ENCODE results near the gene NCOA1.
"Not testable (repeated sequence)": the region's sequence is repeated elsewhere in the genome, so short reads cannot be mapped to it uniquely, and the experiment has no call there.

The NCOA1 gene

DNA sequence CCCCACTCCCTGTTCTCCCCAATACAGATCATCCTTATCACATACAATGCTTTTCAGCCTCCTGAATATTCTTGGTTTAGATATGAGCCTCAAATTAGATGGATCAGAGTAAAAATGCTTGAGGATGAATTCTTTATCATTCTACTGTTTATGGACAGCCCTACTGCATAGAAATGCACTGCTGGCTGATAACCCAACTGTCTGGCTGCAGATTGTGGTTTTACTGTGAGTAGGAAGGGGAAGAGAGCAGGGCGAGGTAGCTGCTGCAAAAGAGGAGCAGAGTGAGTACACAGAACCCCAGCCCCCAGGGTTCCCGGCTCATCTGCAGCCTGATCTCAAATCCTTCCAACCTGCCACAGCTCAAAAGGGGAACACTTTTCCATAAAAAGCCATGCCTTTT is 29.4 kb upstream of the NCOA1 start:
- in situ Hi-C loops (cut with HindIII; ENCODE audit: low pct_ligation_motif_present, low sequenced_read_pairs): no loop called here
- no peak overlapping the region for H3K4me3 ChIP-seq (ENCODE audit: low read depth, low read length)
- no peaks in the 10 kb centered on the region for H3K27me3 ChIP-seq (replicated peaks)
- no peak overlapping the region for H3K27ac ChIP-seq
- no peak for DNase-seq
- TF ChIP-seq, protein P1, sequence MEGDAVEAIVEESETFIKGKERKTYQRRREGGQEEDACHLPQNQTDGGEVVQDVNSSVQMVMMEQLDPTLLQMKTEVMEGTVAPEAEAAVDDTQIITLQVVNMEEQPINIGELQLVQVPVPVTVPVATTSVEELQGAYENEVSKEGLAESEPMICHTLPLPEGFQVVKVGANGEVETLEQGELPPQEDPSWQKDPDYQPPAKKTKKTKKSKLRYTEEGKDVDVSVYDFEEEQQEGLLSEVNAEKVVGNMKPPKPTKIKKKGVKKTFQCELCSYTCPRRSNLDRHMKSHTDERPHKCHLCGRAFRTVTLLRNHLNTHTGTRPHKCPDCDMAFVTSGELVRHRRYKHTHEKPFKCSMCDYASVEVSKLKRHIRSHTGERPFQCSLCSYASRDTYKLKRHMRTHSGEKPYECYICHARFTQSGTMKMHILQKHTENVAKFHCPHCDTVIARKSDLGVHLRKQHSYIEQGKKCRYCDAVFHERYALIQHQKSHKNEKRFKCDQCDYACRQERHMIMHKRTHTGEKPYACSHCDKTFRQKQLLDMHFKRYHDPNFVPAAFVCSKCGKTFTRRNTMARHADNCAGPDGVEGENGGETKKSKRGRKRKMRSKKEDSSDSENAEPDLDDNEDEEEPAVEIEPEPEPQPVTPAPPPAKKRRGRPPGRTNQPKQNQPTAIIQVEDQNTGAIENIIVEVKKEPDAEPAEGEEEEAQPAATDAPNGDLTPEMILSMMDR (IDR thresholded peaks at IDR 0.05; ENCODE audit: low read depth, low read length, missing control alignments): no peak
- no peaks in the 10 kb centered on the region for H3K36me3 ChIP-seq (replicated peaks)

DNA sequence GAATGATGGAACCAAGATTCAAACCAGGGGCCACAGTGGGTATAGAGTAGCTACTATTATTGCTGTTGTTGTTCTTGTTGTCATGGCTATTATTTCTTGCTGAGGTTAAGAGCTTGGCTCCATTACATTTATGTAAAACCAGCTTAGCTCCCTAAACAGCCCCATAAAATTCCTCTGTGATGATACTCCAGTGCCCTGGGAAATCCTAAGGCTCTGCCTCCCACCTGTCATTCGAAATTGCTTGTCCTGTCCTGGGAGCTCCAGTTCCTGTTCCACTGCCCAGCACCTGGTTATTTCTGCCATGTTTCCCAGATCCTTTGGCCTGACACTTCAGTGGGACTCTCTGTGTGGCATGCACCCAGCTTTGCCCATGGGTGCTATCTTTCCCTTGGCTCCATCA is 27.8 kb upstream of the NCOA1 start:
- H3K36me3 ChIP-seq (replicated peaks): no peaks in the 10 kb centered on the region
- in situ Hi-C loops (cut with HindIII; ENCODE audit: low pct_ligation_motif_present, low sequenced_read_pairs): no loop called here
- TF ChIP-seq, protein P1 (IDR thresholded peaks at IDR 0.05; ENCODE audit: low read depth, low read length, missing control alignments): no peak
- no peak for DNase-seq
- no peaks in the 10 kb centered on the region for H3K27me3 ChIP-seq (replicated peaks)
- H3K4me3 ChIP-seq (ENCODE audit: low read depth, low read length): no peak overlapping the region
- no peak overlapping the region for H3K27ac ChIP-seq

DNA sequence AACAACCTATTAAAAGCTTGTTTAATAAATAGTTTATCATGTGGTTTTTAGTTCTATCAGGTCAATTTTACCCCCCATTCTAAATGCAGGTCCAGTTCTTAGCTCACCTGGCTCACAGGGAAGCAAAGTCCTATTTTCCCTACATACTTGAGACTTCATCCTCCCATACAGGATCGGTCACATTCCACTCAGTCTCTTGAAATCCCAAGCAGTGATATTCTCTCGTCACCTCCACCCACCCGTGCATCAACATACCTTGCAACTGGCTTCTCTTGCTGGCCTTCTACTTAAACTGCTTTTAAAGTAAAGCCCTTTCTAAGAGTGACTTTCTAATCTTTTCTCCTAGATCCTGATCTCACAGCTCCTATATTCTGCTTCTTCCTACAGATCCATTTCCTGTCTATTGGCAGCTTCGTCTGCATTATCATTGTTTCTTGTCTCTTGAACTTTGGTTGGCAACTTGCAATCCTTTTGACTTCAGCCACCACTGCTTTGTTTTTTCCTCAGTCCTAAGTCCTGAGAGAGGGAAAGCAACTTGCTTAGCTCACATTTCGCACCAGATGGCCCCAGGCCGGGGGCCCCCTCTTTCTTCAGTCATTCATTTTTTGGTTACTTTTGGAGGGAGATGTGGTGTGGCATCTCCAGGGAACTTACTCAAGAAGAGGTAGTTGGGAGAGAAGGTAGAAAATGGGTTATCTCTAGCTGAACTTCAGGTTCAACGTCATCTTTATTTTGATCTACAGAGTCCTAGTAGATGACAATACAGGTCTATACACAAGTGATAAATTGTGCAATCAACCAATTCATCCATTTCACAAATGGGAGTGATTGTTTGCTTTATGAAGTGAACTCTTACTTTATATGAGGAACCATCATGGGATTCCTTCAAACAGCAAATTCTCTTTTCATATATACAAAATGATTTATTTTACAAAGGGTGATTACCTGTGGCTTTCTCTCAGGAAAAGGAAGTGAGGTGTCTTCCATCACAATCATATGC is 23.9 kb upstream of the NCOA1 start:
- Histone ChIP-seq H3K36me3 (replicated peaks) (no peaks in the 10 kb centered on the region), H3K27ac (no peak overlapping the region), H3K4me3 (ENCODE audit: low read depth, low read length) (no peak overlapping the region), H3K27me3 (replicated peaks) (no peaks in the 10 kb centered on the region)
- in situ Hi-C loops (cut with HindIII; ENCODE audit: low pct_ligation_motif_present, low sequenced_read_pairs): no loop called here
- TF ChIP-seq, protein P1 (IDR thresholded peaks at IDR 0.05; ENCODE audit: low read depth, low read length, missing control alignments): no peak
- no peak for DNase-seq

DNA sequence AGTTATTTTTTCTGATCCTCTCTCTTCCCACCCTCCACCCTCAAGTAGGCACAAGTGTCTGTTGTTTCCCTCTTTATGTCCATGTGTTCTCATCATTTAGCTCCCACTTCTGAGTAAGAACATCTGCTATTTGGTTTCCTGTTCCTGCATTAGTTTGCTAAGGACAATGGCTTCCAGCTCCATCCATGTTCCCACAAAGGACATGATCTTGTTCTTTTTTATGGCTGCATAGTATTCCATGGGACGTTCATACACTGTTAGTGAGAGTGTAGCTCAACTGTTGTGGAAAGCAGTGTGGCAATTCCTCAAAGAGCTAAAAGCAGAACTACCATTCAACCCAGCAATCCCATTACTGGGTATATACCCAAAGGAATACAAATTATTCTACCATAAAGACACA is 22.6 kb upstream of the NCOA1 start:
- H3K27me3 ChIP-seq (replicated peaks); DNase-seq; H3K27ac ChIP-seq; in situ Hi-C loops (cut with HindIII; ENCODE audit: low pct_ligation_motif_present, low sequenced_read_pairs); H3K36me3 ChIP-seq (replicated peaks); H3K4me3 ChIP-seq (ENCODE audit: low read depth, low read length): not testable (repeated sequence)

DNA sequence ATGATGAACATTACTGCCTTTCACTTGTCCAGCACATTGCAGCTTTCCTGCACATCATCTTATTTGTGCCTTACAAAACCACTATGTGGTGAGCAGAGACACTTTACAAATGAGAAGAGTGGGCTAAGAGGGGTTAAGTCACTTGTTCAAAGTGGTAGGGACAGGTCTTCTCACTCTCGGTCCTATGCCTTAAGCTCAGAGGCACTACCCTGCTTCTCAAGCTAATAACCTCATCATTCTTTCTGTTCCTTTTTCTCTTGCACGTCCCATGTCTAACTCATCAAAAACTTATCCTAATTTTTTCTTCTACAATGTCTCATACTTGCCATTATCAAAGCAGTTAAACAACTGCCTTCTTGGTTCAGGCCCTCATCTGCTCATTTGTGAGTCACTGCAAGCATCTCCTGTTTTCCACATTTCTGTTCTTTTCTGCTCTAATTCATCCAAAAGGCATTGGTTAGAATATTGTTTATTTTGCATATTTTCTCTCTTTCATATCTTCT is 21.9 kb upstream of the NCOA1 start:
- no peaks in the 10 kb centered on the region for H3K27me3 ChIP-seq (replicated peaks)
- H3K27ac ChIP-seq: no peak overlapping the region
- in situ Hi-C loops (cut with HindIII; ENCODE audit: low pct_ligation_motif_present, low sequenced_read_pairs): no loop called here
- H3K4me3 ChIP-seq (ENCODE audit: low read depth, low read length): no peak overlapping the region
- no peaks in the 10 kb centered on the region for H3K36me3 ChIP-seq (replicated peaks)
- TF ChIP-seq, protein P1 (IDR thresholded peaks at IDR 0.05; ENCODE audit: low read depth, low read length, missing control alignments): no peak
- no peak for DNase-seq

DNA sequence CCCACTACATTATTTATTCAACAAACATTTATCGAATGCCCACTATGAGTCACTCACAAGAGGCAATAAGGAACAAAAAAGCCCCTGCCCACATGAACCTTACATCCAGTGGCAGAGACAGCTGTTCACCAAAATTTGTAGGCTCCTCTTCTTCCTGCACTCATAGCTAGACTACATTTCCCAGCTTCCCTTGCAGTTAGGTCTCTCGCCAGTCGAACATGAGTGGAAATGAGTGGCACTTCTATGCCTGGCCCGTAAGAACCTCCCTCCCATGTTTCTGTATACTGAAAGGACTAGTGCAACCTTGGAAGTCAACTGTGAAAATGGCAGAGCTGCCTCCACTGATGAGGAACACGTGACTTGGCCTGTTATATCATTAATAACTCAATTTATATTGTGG is 19.4 kb upstream of the NCOA1 start:
- Histone ChIP-seq H3K4me3 (ENCODE audit: low read depth, low read length) (no peak overlapping the region), H3K27ac (no peak overlapping the region), H3K36me3 (replicated peaks) (no peaks in the 10 kb centered on the region), H3K27me3 (replicated peaks) (no peaks in the 10 kb centered on the region)
- TF ChIP-seq, protein P1 (IDR thresholded peaks at IDR 0.05; ENCODE audit: low read depth, low read length, missing control alignments): no peak
- no peak for DNase-seq
- in situ Hi-C loops (cut with HindIII; ENCODE audit: low pct_ligation_motif_present, low sequenced_read_pairs): no loop called here
